NCI-H446 (cell line): ENCODE measurements around the gene SYCE1L.
"Not testable (repeated sequence)": the region's sequence is repeated elsewhere in the genome, so short reads cannot be mapped to it uniquely, and the experiment has no call there.

Source experiments
- DNase-seq, 2 experiments: peaks; one replicate each; lab custom pipeline; 2025; lab: John Stamatoyannopoulos, UW

Gene SYCE1L

DNA sequence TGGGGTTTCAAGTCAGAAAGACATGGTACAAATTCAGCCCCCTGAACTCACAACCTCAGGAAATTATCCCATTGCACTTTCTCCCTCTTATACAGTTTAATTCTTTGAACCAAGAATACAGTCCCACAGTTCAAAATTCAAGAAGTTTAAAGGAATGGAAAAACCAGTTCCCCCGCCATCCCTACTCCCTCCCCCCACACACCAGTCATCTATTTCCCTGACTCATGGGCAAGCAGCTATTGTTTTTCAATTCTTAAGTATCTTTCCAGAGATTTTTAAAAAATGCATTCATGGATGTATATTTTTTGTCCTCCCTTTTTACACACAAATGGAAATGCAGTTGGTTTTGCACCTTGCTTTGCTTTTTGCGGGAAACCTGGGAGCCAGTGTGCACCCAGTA, 7.3 kb downstream of the SYCE1L start:
- no peak for DNase-seq

DNA sequence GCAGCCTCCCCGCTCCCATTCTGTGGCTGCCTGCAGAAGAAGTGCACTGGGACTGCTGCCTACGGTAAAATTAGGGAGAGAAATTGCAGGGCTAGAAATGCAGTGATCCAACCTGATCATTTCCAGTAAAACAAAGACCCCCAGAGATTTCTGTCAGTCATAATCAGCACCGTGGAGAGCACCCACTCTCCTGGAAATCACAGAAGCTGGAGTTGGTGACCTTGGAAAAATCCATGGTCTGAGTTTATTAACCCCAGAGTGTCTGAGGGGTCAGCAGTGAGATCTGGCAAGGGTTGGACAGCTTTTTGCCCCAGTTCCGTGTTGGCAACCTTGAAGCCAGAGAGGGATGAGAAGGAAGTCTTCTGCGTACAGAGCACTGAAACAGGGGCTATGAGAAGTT, 7.8 kb downstream of the SYCE1L start:
- no peak for DNase-seq

DNA sequence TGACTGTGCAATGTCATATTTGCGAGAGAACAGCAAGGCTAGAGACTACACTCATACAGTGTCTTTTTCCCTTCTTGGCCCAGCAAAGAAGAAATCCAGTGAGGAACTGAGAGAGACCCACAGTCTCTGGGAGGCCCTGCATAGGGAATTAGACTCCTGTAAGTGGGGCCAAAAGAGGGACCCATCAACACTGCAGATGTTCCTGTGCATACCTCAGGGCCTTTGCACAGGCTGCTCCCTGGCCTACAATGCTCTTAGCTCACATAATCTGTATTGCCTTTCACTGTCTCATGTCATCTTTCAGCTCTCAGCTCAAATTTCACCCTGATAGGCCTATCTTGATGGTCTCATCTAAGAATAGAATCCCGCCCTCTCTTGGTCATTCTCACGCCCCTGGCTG, 9.2 kb downstream of the SYCE1L start:
- DNase-seq, result no peak

DNA sequence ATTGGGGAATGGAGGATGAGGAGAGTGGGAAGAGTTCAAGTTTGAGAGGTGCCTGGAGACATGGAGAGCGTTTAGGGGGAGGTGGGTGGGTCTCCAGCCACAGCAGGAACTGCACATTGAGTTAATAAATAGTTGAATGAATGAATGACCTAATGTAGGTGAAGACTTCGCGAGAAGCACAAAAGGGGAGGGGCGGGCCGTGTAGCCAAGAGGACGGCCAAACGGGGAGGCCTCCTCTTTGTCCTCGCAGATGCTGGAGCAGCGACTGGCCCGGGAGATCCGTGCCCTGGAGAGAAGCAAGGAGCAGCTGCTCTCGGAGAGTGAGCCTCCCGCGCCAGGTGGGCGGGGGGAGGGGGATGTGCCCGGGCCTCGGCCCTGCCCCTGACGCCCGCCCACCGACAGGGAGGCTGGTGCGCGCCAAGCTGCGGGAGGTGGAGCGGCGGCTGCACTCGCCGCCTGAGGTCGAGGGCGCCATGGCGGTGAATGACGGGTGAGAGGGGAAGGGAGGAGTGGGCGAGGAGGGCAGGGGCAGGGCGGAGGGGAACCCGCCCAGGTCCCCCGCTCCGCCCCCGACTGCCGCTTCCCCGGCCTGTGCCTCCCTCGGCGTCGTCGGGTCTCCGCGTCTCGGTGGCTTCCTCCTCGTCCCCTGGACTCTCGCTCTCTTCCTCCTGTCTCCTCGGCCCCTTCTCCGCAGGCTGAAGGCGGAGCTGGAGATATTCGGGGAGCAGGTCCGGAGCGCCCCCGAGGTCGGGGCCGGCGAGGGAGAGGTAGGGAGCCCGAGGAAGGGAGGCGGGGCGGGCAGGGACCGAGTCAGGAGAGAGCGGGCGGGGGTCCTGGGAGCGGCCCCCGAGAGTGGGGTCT, 12.9 kb downstream of the SYCE1L start:
- peak; percentile 42 to 82 for DNase-seq

DNA sequence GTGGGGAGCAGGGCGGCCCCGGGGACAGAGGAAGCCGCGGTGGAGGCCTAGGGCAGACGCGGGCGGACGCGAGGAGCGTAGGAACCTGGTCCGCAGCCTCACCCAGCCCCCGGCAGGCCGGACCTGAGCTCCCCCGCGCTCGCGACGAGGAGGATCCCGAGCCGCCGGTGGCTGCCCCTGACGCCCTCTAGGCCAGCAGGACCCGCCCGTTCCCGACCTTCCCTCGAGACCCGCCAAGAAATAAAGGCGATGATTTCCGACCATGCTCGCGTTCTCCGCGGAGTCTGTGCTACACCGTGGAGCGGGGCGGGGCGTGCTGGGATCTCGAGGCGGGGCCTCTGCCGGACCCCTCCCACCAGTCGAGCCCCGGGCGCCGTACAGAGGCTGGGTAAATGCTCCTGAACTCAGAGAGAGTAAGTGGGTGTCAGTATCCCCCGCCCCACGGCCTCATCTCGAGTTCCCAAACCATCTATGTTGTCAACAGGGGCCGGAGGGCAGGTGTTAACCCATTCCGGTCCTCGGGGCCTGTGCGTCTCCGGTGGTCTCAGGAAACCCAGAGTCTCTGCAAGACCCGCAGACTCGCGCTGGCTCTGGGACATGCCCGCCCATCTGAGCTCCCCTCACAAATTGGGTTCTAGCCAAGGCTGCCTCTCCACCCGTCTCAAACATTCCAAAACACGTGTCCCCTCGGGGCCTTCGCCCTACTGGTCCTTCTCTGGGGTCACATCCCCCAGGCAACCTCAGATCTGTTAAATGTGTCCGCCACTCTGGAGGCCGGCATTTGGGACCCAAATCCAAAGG, 13.7 kb downstream of the SYCE1L start:
- DNase-seq, result peak; percentile 39 to 71

DNA sequence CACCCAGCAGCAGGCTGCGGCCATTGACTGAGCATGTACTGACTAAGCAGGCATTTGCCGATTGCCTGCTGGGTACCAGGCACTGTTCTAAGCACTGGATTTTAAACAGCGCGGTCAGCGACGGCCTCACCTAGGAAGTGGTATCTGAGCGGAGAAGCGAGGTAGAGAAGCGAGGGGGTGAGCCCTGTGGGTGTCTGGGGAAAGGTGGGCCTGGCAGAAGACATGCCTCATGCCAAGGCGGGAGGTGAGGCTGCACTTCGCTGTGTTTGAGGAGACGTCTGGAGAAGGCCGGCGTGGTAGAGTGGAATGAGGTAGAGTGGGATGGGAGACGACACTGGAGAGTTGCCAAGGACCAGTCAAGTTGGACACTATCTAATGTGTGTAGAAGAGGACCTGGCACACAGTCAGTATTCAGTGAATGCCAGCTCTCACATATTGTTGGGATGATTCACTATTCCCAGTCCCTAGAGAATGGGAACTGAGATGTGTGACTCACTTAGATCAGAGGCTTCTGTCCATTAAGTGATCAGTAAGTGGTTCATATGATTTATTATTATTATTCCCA, 14.4 kb downstream of the SYCE1L start:
- peak; percentile 73 to 91 for DNase-seq

DNA sequence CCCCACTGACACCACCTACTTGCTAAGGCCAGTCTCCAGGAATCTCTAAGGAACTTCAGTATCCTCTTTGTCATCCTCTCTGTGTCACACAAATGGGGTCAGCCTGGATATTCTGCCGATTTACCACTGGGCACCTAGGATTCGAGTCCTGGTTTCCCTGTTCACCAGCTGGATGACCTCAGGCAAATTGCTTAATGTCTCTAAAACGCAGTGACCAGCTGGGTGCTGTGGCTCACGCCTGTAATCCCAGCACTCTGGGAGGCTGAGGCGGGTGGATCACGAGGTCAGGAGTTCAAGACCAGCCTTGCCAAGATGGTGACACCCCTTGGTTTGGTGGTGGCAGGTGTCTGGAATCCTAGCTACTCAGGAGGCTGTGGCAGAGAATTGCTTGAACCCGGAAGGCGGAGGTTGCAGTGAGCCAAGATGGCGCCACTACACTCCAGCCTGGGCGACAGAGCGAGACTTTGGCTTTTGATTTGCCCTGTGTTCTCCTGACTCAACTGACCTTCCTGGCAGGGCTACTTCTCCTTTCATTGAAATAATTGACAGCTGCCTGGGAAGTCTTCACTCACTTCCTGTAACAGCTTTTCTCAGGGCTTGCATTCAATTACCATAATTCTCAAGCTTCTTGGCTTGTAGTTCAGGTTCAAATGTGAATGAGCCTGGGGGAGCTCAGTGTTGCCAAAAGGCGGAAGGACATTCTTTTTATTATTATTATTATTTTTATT, 15.4 kb downstream of the SYCE1L start:
- DNase-seq, result no peak

DNA sequence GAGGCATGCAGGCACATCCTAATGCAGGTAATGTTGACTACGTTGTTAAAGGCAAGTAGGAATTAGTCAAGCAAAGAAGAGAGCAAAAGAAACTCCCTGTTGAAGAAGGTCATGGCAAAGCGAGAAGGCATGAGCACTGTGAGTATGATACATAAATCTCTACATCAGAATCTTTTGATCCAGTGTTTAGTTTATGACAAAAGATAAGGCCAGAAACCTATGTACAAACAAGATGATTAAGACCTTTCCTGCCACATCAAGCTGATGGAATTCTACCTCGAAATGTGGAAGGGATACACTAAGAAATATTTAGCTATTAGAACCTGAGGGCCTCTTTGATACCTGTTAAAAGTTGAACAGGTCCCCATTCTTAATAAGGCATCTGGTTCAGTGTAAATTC, 20.2 kb downstream of the SYCE1L start:
- no peak for DNase-seq

DNA sequence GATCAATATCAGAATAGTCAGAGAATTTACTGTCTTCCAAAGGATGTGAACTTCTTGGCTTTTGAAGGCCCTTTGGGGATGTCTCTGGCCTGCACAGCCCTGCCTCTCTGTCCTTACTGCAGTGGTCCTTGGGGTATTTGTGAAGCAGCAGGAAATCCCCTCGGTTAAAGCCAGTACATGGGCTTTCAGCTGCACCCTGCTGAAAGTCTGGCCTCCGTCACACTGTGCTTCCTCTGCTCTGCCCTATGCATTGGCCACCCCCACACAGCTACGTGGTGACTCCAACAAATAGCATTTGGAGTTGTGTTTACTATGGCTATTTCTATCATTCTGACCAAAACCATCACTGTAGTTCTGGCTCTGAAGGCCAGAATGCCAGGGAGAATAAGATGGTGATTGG, 21.2 kb downstream of the SYCE1L start:
- no peak for DNase-seq

DNA sequence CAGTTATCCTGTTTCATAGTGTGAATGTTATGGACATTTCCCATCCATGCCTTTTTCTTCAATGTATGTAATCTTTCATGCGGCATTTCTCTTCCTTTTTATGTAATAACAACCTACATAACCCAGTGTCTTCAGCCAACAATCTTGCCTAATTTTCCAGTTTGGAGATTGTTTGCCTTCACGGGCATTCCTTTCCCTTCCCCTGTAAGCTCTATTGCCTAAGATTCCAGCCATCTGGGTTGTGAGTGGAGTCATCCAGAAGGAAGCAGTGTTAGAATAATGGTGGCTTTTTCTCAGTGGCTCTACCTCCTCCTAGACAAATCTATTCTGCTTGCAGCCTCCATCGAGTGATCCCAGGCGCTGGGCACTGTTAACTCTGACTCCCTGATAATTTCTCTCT, 22.3 kb downstream of the SYCE1L start:
- DNase-seq, result no peak

DNA sequence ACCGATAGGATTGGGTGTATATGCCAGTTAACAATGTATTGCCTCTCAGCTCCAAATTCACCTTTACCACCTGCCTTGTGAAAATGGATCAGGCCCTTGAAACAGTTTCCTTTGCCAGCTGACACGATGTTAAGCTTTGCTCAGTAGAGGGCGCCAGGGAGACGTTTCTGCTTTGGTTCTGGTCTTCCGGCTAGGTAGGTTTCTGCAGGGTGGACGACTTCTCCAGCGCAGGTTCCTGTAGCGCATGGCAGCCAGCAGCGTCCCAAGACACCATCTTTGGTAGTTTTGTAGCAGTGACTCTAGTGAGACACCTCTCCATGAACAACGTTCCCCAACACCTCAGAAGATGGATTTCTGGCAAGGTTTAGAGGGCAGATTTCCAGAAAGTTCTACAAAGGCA, 24.0 kb downstream of the SYCE1L start:
- DNase-seq, result no peak

DNA sequence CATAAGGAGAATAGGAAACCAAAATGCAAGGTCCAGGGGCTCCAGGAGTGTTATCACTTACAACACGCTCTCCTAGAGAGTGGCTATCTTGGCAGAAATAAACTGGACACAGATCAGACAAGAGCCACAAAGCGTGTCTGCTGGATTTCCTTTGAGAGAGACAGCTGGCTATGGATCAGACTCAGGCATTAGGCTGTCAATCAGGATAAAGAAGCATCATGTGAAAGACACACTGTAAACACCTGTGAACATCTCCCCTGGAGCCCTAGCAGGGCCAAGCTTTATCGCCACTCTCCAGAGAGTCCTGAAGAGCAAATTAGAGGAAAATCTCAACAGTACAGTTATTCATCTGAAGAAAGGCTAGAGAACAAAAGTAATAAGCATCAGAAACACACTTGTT, 26.0 kb downstream of the SYCE1L start:
- no peak for DNase-seq

DNA sequence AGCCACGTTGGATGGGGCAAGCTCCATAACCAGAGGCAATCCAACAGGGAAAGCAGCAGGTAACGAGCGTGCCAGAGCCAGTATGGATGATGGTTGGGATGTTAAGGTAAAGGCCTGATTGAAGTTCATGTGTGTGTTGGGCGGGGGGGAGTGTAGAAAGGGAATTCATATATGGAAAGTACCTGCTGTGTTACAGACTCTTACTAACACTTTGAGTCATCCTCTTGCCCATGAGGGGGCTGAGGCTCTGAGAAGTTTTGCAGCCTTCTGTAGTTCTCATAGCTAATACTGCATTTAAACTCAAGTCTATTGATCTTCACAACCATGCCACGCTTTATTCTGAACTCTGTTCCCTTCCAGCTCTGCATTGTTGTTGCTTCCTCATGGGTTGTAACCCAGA, 28.5 kb downstream of the SYCE1L start:
- no peak for DNase-seq

DNA sequence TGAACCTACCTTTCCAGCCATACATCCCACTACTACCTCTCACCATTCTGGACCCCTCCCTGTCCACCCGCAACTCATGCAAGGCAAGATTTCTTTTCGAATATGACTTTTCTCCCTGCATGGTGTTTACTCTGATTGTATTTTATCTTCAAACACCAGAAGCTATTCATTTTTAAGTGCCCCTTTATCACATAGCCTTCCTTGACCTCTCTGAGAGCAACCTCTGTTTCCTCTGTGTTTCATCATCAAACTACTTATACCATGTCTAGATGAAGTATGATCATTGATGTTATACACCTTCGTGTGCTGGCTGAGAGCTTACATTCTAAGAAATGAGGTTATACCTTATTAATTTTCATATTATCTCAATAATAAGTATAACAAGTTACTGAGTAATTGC, 31.8 kb downstream of the SYCE1L start:
- DNase-seq, result no peak

DNA sequence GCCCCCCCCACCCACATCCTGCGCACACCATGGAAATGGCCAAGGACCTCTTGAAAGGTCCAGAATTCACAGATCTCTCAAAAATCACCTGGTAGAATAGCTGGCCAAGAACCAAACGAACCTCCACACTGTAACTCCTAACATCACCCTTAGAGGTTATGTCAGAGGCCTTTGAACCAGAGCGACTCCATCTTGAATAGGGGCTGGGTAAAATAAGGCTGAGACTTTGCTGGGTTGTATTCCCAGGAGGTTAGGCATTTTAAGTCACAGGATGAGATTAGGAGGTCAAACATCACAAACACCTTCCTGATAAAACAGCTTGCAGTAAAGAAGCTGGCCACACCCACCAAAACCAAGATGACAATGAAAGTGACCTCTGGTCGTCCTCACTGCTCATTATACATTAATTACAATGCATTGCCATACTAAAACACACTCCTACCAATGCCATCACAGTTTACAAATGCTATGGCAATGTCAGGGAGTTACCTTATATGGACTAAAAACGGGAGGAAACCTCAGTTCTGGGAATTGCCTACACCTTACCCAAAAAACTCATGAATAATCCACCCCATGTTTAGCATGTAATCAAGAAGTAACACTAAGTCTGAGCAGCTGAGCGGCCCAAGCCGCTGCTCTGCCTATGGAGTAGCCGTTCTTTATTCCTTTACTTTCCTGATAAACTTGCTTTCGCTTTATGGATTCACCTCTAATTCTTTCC, 34.8 kb downstream of the SYCE1L start:
- DNase-seq, result no peak

DNA sequence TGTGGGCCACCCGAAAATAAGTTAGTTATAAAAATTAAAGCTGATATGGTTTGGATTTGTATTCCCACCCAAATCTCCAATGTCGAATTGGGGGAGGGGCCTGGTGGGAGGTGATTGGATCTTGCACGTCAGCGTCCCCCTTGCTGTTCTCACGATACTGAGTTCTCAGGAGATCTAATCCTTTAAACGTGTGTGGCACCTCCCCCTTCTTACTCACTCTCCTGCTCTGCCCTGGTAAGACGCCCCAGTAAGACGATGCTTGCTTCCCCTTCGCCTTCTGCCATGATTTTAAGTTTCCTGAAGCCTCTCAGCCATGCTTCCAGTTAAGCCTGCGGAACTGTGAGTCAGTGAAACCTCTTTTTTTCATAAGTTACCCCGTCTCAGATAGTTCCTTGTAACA, 35.4 kb downstream of the SYCE1L start:
- no peak for DNase-seq

DNA sequence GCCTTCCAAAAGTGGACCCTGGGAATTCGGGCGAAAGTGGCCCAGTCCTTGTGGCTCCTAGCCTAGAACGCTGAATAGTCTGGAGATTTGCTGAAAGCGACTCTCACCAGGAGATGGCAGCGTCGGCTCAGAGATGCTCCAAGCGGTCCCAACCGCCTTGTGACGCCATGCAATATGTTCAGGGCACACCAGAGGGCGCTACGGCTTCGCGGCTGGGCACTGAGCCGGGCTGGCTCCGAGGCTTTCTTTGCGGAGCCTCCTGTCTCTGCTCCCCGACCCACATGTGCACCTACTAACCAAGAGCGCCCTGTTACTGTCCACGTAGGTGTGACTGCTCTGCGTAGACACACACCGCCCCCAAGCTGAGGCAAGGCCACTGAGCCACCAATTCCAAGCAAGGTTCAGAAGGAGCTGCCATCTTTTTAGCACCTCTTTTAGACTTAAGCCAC, 36.9 kb downstream of the SYCE1L start:
- peak; percentile 21 to 68 for DNase-seq

DNA sequence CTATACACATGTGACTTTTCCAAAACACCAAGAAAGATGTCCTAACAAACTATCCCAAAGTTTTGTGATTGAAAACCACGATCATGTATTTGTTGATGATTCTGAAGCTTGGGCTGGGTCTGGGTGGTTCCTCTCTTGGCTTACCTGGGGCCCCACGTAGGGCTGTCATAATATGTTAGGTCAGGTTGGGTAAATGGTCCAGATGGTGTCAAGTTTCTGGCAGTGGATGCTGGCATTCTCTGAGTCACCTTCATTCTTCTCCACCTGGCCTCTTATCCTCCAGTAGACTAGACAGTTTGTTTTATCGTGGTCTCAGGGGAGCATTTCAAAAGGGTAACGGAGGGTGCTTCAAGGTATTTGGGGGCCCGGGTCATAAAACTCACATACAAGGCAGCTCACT, 39.4 kb downstream of the SYCE1L start:
- no peak for DNase-seq

DNA sequence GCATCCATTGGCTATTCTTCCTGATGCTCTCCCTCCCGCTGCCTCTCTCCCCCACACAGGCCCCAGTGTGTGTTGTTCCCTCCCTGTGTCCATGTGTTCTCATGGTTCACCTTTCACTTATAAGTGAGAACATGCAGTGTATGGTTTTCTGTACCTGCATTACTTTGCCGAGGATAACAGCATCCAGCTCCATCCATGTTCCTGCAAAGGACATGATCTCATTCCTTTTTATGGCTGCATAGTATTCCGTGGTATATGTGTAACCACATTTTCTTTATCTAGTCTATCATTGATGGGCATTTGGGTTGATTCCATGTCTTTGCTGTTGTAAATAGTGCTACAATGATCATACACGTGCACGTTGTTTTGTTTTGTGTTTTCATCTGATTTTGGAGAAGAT, 43.3 kb downstream of the SYCE1L start:
- DNase-seq, result not testable (repeated sequence)

DNA sequence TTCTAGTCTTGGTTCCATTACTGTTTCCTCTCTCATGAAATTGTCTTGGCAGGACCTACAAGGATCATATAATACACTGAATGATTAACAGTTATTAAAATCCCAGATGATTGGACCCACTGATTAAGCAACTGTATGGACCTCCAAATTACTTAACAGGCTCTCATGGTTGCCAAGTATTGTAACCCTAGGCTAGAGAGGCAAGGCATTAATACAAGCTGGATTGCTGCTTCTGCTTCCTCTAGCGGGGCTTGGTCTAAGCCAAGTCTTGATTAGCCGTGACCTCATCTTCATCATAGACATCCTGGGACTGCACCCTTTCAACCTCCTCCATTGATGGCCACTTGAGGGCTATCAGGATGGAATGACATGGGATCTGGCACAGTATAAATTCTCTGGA, 46.9 kb downstream of the SYCE1L start:
- no peak for DNase-seq

DNA sequence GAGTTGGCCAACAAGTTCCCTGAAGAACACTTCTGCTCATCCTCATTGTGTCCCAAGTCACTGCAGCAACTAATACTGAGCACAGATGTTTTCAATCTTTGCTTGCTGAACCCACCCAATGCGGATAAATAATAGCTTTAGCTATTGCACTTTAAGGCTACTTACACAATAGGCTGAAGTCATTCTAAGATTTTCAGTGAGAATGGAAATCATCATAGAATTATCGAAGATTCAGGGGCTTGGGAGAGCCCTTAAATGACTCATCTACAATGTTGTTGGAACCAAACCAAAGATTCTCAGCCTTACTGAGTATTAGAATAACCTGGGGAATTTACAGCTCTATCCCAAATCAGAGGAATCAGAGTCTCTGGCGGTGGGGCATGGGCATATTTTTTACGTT, 51.2 kb downstream of the SYCE1L start:
- no peak for DNase-seq
